NCI-H526 (cell line): ENCODE measurements around the gene CHM.

Experiments used
- DNase-seq, 2 experiments: peaks; one replicate each; lab custom pipeline; 2025; lab: John Stamatoyannopoulos, UW

Gene CHM

GRCh38 chrX:85905851-85906250 is 141.5 kb downstream of the CHM start:
- no peak for DNase-seq

- DNase-seq, result no peak
Measured at GRCh38 chrX:85903692-85904471, 143.5 kb downstream of the CHM start.

GRCh38 chrX:85897362-85898126 is 149.8 kb downstream of the CHM start:
- no peak for DNase-seq

GRCh38 chrX:85882601-85883000 is 164.8 kb downstream of the CHM start:
- DNase-seq, result no peak

GRCh38 chrX:85870585-85870984 is 176.8 kb downstream of the CHM start:
- no peak for DNase-seq

GRCh38 chrX:85865324-85865723 is 182.0 kb downstream of the CHM start:
- no peak for DNase-seq

GRCh38 chrX:85859426-85859825 is 187.9 kb downstream of the CHM start:
- DNase-seq, result no peak

- DNase-seq, result peak; percentile 5 to 49
Measured at GRCh38 chrX:85851418-85851817, 195.9 kb downstream of the CHM start.

- no peak for DNase-seq
Measured at GRCh38 chrX:85836868-85837267, 210.5 kb downstream of the CHM start.

- DNase-seq, result no peak
Measured at GRCh38 chrX:85828771-85829170, 218.6 kb downstream of the CHM start.

- no peak for DNase-seq
Measured at GRCh38 chrX:85815203-85815751, 232.1 kb downstream of the CHM start.
